ENCODE results near the gene PRND.
"Not testable (repeated sequence)": the region's sequence is repeated elsewhere in the genome, so short reads cannot be mapped to it uniquely, and the experiment has no call there.

Gene PRND

GRCh38 chr20:4709261-4710105 lies 12.2 kb upstream of the PRND start:
- no peak for DNase-seq

- DNase-seq: no peak
Measured at GRCh38 chr20:4710106-4710475, 11.6 kb upstream of the PRND start.

GRCh38 chr20:4711511-4711910 lies 10.2 kb upstream of the PRND start:
- no peak for DNase-seq

GRCh38 chr20:4713401-4713800 lies 8.3 kb upstream of the PRND start:
- no peak for DNase-seq

GRCh38 chr20:4714818-4715217 lies 6.9 kb upstream of the PRND start:
- DNase-seq: no peak

DNA sequence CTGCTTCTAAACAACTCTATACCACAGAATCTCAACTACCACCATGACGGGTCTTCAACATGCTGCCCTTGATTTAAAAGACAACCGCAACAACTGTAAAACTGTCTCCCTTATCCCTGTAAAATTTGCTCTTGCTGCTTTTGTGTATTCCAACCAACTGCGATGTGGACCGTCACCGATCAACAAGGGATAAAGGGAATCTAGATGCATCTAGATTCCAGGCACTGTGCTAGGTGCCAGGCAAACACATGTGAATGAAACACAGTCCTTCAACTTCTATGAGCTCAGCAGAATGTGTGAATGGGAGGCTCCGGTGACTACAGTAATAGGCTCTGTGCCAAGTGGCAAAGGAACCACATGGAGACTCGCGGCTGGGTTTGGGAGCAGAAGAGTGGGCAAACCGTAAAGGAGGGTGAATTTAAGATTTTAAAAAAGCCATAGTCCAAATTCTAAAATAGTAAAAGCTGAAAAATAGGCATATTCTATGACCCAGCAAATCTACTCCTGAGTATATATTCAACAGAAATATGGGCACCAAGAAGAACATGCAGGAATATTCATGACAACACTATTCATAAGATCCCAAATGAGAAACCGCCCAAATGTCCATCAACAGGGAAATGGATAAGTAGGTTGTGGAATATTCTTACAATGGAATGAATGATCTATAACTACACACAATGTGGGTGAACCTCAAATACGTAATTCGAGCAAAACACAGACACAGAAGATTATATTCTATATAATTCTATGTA lies 3.7 kb upstream of the PRND start:
- no peak for DNase-seq

DNA sequence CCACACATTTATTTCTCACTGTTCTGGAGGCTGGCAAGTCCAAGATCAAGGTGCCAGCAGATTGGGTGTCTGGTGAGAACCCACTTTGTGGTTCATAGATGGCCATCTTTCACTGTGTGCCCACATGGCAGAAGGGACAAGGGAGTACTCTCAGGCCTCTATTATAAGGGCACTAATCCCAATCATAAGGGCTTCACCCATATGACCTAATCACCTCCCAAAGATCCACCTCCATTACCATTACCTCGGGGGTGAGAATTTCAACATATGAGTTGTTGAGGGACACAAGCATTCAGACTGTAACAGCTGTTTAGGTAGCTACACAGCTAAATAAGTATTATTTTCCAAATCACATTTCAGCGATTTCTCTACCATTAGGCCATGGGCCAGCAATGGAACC lies 2.5 kb upstream of the PRND start:
- no peak for DNase-seq

- peak; percentile 71 for DNase-seq
Measured at GRCh38 chr20:4720041-4720976, 1.4 kb upstream of the PRND start.

GRCh38 chr20:4720977-4721349 lies 746 bp upstream of the PRND start:
- DNase-seq: no peak

- DNase-seq: no peak
Measured at GRCh38 chr20:4722571-4722970, 862 bp downstream of the PRND start.

DNA sequence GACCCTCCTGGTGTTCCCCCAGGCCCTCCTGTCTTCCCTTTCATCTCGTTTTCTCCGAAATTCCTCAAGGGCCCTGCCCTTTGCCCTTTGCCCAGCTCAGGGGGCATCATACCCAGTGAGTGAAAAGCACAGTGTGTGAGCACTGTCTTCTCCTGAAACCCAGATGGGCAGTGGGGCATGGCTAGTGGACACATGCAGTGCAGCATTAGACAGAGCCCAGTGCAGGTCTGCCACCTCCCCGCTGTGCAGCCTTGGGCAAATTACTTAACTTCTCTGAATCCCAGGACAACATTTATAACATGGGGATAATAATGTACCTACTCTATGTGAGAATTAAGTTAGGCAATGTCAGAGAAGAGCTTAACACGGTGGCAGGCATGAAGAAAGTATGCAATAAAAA lies 1.3 kb downstream of the PRND start:
- no peak for DNase-seq

DNA sequence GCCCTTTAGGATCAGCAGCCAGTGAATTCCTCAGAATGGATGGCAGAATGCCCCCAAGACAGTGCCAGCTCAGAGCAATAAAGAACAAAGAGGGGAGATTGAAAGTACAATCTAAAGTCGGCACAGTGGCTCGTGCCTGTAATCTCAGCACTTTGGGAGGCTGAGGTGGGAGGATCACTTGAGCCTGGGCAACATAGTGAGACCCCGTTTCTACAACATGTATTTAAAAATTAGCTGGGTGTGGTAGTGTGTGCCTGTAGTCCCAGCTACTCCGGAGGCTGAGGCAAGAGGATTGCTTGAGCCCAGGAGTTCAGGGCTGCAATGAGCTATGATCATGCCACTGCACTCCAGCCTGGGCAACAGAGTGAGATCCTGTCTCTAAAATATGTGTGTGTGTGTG lies 1.8 kb downstream of the PRND start:
- DNase-seq: not testable (repeated sequence)

GRCh38 chr20:4724459-4725262 lies 3.0 kb downstream of the PRND start:
- no peak for DNase-seq

DNA sequence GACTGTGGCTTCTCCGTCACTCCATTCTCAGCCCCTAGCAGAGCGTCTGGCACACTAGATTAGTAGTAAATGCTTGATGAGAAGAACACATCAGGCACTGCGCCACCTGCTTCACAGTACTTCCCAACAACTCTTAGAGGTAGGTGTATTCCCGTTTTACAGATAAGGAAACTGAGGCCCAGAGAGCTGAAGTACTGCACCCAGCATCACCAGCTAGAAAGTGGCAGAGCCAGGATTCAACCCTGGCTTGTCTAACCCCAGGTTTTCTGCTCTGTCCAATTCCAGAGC lies 3.5 kb downstream of the PRND start:
- no peak for DNase-seq

DNA sequence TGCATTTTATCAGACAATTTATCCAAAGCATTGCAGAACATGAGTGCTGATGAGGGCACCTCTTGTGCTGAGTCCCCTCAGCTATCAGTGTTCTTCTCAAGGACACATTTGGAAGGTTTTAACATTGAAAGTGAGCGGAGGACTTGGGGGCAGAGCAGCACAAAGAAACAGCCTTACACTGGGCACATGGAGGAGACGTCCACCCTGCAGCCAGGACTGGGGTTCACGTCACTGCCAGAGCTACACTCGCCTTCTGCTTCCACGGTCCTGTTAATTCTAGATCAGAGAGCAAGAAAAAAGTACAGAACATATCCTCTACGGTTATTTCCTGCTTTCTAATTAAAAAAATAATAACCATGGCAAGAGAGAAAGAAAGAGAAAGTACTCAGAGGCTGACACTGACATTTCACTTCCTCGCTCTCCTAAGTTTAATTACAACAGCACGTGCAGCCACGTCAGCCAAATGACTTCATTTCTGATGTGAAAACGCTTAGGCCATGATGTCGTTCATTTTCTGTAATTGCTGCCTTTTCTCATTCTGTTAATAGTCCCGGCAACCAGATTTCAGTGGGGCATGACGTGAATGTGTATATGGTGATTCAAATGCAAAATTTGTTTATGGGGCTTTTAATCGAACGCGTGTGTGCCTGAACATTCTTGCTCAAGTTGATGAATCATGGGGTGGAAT lies 5.1 kb downstream of the PRND start:
- peak; percentile 38 for DNase-seq

DNA sequence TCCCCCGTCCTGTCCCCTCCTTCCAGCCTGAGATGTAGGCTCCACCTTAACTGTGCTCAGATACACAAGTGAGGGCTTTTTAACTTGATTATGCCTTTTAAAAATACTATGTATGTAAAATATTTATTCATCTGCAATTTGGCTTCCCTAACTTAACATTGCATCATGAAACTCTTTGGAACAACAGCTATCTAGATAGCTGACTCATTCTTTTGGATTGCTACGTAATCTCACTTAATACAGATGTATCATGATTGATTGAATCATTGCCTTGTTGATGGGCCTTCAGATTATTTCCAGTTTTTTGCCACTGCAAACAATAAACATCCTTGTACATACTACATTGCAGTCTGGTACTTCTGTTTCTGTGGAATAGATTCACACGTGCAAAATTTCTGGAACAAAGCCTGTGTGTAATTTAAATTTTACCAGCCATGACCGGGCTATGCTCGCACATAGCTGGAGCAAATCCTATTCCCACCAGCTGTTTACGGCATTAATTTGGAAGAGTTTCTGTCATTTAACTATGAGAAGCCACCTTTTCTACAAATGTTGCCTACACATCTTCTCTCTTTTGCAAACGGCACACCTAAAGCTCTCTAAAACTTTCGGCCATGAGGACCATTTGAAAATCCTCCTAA lies 6.5 kb downstream of the PRND start:
- no peak for DNase-seq

- no peak for DNase-seq
Measured at GRCh38 chr20:4729265-4729664, 7.6 kb downstream of the PRND start.

DNA sequence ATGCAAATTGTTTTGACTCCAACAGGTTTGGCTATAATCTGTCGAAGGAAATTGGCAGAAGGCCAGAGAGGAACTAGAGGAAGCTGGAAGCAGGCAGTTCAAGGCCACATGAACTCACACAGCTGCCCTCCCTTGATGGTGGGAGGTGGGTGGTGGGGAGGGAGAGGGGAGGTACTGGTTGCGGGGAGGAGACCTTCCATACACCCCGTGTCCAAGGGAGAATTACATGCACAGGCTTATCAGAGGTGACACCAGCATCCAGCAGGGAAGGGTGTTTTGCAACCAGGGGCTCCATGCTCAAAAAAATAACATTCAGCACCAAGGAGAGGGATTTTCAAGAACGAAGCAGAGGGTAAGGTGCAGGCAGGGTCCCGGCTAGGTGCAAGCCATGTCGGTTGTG lies 9.1 kb downstream of the PRND start:
- DNase-seq: no peak

GRCh38 chr20:4736875-4737274 lies 15.2 kb downstream of the PRND start:
- DNase-seq: no peak

DNA sequence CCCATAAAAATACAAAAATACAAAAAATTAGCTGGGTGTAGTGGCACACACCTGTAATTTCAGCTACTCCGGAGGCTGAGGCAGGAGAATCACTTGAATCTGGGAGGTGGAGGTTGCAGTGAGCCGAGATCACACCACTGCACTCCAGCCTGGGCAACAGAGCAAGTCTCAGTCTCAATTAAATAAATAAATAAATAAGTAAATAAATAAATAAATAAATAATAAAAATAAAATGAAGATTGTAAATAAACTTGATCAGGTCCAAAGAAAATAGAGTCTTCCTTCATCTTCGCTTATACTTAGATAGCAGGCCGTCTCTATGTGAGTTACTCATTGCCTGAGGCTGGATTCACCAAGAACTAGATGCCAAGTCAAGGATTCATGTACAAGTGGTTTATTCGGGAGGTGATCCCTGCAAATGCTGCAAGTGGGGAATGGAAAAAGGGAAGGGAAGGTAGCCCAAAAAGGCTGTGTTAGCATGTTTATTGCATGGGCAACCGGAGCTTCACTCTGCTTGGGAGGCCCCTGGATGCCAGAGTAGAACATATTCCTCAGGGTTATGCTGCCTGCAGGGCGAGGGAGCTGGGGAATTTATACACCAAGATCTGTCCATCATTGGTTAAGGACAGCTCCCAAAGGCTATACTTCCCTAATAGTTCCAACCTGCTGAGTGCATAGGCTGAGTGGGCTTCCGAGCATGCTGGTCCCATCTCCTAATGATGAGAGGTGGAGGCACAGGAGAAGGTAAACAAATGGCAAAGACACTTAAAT lies 16.3 kb downstream of the PRND start:
- no peak for DNase-seq
